Ishikawa (cell line): ENCODE data around the gene ENOX1.

Experiments used
- CREB1 ChIP-seq: IDR thresholded peaks from 2 replicates; pipeline ENCODE4 v1.6.1; 2012; ENCODE audit warnings: low read depth
- EGR1 ChIP-seq: IDR thresholded peaks from 2 replicates; pipeline ENCODE4 v1.6.1; 2012
- EP300 ChIP-seq: IDR thresholded peaks from 2 replicates; pipeline ENCODE4 v1.6.1; 2012; ENCODE audit warnings: borderline replicate concordance
- NFIC ChIP-seq: IDR thresholded peaks from 2 replicates; pipeline ENCODE4 v1.6.1; 2012
- RAD21 ChIP-seq: IDR thresholded peaks from 2 replicates; pipeline ENCODE4 v1.6.1; 2012; ENCODE audit warnings: low read depth
- TAF1 ChIP-seq: IDR thresholded peaks from 2 replicates; pipeline ENCODE4 v1.6.1; 2012; ENCODE audit warnings: low read depth, mild to moderate bottlenecking
- TCF12 ChIP-seq: IDR thresholded peaks from 2 replicates; pipeline ENCODE4 v1.6.1; 2012; ENCODE audit warnings: low read depth
- TEAD4 ChIP-seq: IDR thresholded peaks from 2 replicates; pipeline ENCODE4 v1.6.1; 2012
- YY1 ChIP-seq: IDR thresholded peaks from 2 replicates; pipeline ENCODE4 v1.6.1; 2012; ENCODE audit warnings: low read depth
- ZBTB7A ChIP-seq: IDR thresholded peaks from 2 replicates; pipeline ENCODE4 v1.6.1; 2012; ENCODE audit warnings: low read depth
- TF ChIP-seq, protein P1 (sequence below): IDR thresholded peaks from 2 replicates; pipeline ENCODE4 v1.6.1; 2012
- TF ChIP-seq, protein P2 (sequence below): IDR thresholded peaks from 2 replicates; pipeline ENCODE4 v1.6.1; 2012; ENCODE audit warnings: low read depth, mild to moderate bottlenecking

DNA sequence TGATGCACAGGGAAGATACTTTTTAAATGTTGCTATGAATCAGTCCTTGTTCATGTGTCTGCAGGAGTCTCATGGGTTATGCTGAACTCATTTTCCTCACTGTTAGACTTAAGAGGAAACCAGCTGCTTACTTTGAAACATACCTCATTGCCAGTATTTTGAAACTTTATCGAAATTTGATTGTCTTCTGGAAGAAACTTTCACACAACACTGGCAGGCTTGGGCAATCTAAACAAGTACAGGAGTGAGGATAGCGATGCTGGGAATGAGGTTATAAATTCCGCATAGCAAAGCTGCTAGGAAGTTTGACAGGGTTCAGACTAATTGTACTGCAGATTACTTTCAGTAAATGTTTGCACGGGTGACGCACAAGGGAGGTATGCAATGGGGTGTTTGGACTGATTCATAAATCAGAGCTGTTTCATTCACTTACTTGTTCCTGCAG is 517.7 kb downstream of the ENOX1 start:
- TF ChIP-seq YY1: no peak
- TF ChIP-seq RAD21: no peak
- TF ChIP-seq, protein P1, sequence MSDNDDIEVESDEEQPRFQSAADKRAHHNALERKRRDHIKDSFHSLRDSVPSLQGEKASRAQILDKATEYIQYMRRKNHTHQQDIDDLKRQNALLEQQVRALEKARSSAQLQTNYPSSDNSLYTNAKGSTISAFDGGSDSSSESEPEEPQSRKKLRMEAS: no peak
- TF ChIP-seq EGR1: no peak
- TF ChIP-seq, protein P2, sequence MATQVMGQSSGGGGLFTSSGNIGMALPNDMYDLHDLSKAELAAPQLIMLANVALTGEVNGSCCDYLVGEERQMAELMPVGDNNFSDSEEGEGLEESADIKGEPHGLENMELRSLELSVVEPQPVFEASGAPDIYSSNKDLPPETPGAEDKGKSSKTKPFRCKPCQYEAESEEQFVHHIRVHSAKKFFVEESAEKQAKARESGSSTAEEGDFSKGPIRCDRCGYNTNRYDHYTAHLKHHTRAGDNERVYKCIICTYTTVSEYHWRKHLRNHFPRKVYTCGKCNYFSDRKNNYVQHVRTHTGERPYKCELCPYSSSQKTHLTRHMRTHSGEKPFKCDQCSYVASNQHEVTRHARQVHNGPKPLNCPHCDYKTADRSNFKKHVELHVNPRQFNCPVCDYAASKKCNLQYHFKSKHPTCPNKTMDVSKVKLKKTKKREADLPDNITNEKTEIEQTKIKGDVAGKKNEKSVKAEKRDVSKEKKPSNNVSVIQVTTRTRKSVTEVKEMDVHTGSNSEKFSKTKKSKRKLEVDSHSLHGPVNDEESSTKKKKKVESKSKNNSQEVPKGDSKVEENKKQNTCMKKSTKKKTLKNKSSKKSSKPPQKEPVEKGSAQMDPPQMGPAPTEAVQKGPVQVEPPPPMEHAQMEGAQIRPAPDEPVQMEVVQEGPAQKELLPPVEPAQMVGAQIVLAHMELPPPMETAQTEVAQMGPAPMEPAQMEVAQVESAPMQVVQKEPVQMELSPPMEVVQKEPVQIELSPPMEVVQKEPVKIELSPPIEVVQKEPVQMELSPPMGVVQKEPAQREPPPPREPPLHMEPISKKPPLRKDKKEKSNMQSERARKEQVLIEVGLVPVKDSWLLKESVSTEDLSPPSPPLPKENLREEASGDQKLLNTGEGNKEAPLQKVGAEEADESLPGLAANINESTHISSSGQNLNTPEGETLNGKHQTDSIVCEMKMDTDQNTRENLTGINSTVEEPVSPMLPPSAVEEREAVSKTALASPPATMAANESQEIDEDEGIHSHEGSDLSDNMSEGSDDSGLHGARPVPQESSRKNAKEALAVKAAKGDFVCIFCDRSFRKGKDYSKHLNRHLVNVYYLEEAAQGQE: no peak
- TF ChIP-seq EP300: no peak
- no peak for TF ChIP-seq ZBTB7A
- no peak for TF ChIP-seq TEAD4
- TF ChIP-seq CREB1: no peak
- no peak for TF ChIP-seq TAF1
- TF ChIP-seq NFIC: no peak
- TF ChIP-seq TCF12: no peak
